Right cardiac atrium (tissue), 5 donors: Measurements from ENCODE around the gene ZNF609. TPM values are rescaled to one million over a fixed set of nuclear protein-coding genes. Genes with fewer than 3 reads are reported as not detected.

ENCODE experiments used
- ATAC-seq, 2 donors: fragments of 200-7000 bp; cut with Tn5 transposase; one replicate each; pipeline versions ENCODE4 v1.8.0 to v1.9.1; 2020; ENCODE audit warnings: moderate library complexity in 2 of 2, mild to moderate bottlenecking in 1 of 2
- DNase-seq, 3 donors: peaks; one replicate each; pipeline ENCODE4 v3.0.0-alpha.2; 2020
- H3K27ac ChIP-seq: one replicate; pipeline ENCODE4 v1.5.1; 2013; ENCODE audit warnings: mild to moderate bottlenecking, low read length, control low read depth, moderate library complexity
- H3K27me3 ChIP-seq: one replicate; pipeline ENCODE4 v1.6.1; 2013; ENCODE audit not compliant: control insufficient read depth, insufficient read depth
- H3K4me1 ChIP-seq: one replicate; pipeline ENCODE4 v1.6.1; 2013; ENCODE audit warnings: low read length; ENCODE audit not compliant: control insufficient read depth, insufficient read depth
- H3K4me3 ChIP-seq: one replicate; pipeline ENCODE4 v1.5.1; 2013; ENCODE audit warnings: low read length, control low read depth
- H3K9me3 ChIP-seq: one replicate; pipeline ENCODE4 v1.6.1; 2013; ENCODE audit warnings: low read length; ENCODE audit not compliant: control insufficient read depth
- WGBS: extraction: QIAGEN DNeasy Blood & Tissue Kit; methylation state at CpG from one replicate; pipeline ENCODE4 v1.1.7; 2013; 5-methylcytosine and 5-hydroxymethylcytosine counted together
- intact Hi-C, 4 donors: fragments of 100-400 bp; cut with DNase I; formaldehyde crosslinking; loops; one replicate each; pipeline versions ENCODE4 v1.11.0 to v1.14.0; 2022 to 2023
- polyA plus RNA-seq: library from polyadenylated mRNA; stranded (reverse); fragments of 200-250 nt; gene quantifications from one replicate; pipeline ENCODE4 v1.2.3, GENCODE V29; 2013
- total RNA-seq, 4 donors: library from RNA; stranded (reverse); fragmentation: NEBNext Ultra II Directional; extraction: Animal tissue kit (Norgen Biotek cat#: 25700); gene quantifications; one replicate each; pipeline ENCODE4 v1.2.1, GENCODE V29; 2021
- donor health status: healthy with polysubstance abuse.
- donor health status: DM: no; HTN: yes; CAD: no.
- donor health status: DM: no; HTN: no; CAD: no.
- donor health status: DM: no; HTN: yes; CAD: no; lungs with severe emphysema.
- donor health status: DM: yes; HTN: yes; CAD: no.

ZNF609 gene
- total and polyA plus RNA-seq, 5 donors: 8.4 to 23.9 (median 22.6) TPM

DNA sequence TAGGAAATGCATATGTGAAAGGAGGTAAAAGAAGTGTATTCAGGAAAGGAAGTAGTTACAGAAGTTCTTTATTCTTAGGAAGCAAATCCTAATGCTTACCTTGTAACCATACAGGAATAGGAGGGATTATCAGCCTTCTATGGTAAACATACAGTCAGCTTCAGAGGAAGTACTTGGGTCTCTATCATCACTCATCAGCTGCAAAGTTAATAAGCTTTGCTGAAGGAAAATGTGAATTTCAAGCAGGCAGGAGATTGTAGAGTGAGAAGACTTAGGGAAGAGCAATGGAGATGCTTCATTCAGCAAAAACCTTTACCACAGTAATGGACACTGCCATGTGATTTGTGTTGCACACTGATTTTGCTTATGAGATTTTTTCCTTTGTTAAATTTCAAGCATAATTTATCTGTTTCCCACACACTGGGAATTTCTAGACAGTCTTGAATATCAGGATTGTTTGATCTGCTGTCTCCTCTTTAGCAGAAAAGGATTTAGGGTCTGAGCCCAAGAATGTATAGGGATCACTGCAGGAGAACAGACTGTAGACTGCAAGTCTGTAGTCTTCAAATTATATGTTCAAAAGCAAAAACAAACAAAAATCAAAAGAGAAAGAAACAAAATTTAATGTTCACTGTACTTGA, 150.8 kb downstream of the ZNF609 start:
- H3K27ac ChIP-seq: no peak overlapping the region
- intact Hi-C loops: no loop called here

DNA sequence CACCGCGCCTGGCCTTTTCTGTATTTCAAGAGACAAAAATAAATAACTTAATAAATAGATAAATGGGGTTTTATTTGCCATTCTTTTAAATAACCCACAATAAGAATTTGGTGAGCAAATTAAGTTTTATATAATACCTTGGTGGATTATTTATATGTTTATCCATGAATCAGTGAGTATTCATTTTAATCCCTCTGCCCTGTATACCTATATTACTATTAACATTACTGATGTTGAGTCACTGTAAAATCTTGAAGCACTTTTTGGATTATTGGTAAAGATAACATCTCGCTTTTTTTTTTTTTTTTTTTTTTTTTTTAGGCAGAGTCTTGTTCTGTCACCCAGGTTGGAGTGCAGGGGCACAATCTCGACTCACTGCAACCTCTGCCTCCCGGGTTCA, 154.1 kb downstream of the ZNF609 start:
- ATAC-seq: no peak
- 96% methylated on average over 5 of the region's 5 CpGs for WGBS
- intact Hi-C loops: no loop called here

More for the DNA sequence above, 150.8 kb downstream of the ZNF609 start:
- Histone ChIP-seq H3K4me1 (peaks cover 2% of the 10 kb centered on the region), H3K4me3 (no peak overlapping the region), H3K9me3 (no peaks in the 10 kb centered on the region), H3K27me3 (no peaks in the 10 kb centered on the region)
- DNase-seq (no peak), ATAC-seq (no peak)

DNA sequence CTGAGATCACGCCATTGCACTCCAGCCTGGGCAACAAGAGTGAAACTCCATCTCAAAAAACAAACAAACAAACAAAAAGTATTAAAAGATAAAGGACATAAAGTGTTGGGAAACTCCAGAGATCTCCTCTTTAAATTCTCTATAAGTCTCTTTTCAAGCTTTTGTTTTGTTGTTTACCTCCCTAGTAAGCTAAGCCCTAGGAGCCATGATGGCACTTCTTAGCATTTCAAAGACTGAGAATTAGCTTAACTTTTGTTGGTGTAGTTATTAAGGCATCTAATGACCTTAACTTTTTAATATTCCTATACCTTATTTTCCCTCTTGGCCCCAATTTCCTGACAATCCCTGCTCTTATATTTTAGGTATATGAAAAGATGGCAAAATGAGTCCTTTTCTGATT, 157.3 kb downstream of the ZNF609 start:
- no peak for ATAC-seq
- H3K27ac ChIP-seq: no peak overlapping the region
- intact Hi-C loops: no loop called here

More for the DNA sequence above, 154.1 kb downstream of the ZNF609 start:
- Histone ChIP-seq H3K27ac (no peak overlapping the region), H3K9me3 (no peaks in the 10 kb centered on the region), H3K27me3 (no peaks in the 10 kb centered on the region), H3K4me1 (peaks cover 4% of the 10 kb centered on the region), H3K4me3 (no peak overlapping the region)
- DNase-seq: no peak

DNA sequence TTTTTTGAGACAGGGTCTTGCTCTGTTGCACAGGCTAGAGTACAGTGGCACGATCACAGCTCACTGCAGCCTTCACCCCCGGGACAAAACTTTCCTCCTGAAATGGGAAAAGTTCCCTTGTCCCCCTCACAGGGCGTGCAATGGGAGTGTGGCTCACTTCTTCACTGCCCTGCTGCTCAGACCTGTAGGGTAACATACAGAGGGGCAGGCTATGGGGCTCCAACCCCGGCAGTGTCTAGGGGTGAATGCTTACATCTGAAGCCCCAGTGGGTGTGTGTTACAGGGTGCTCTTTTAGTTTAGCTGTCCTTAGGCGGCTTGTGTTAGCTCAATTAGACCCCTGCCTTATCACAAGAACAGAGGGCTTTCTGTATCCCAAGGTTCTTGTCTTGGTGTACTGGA, 157.8 kb downstream of the ZNF609 start:
- no peak overlapping the region for H3K4me3 ChIP-seq
- intact Hi-C loops: no loop called here
- no peaks in the 10 kb centered on the region for H3K27me3 ChIP-seq
- no peak for DNase-seq
- H3K27ac ChIP-seq: no peak overlapping the region
- peaks cover 8% of the 10 kb centered on the region for H3K4me1 ChIP-seq
- no peak for ATAC-seq
- 88% methylated on average over 5 of the region's 5 CpGs for WGBS
- no peaks in the 10 kb centered on the region for H3K9me3 ChIP-seq

More for the DNA sequence above, 157.3 kb downstream of the ZNF609 start:
- no peak for DNase-seq
- no peak overlapping the region for H3K4me3 ChIP-seq
- H3K9me3 ChIP-seq: no peaks in the 10 kb centered on the region
- WGBS: 100% methylated on average over 1 of the region's 1 CpG
- H3K4me1 ChIP-seq: peaks cover 8% of the 10 kb centered on the region
- no peaks in the 10 kb centered on the region for H3K27me3 ChIP-seq

DNA sequence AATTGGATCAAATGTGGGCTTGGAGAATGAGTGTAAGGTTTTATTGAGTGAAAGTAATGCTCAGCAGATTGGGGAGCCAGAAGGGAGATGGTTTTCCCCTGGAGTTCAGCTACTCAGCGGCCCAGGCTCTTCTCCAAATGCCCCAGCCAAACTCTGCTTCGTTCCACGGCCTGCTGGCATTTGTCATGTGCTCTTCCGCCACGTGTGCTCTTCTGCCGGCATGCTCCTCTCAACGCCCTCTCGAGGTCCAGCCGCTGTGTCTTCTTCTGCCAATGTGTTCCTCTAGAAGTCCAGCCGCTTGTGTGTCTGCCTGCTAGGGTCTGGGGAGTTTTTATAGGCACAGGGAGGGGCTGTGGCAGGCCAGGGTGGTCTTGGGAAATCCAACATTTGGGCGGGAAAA, 158.2 kb downstream of the ZNF609 start:
- no peak overlapping the region for H3K4me3 ChIP-seq
- H3K27ac ChIP-seq: no peak overlapping the region
- DNase-seq (no peak), ATAC-seq (no peak)
- intact Hi-C loops: no loop called here
- H3K27me3 ChIP-seq: no peaks in the 10 kb centered on the region
- no peaks in the 10 kb centered on the region for H3K9me3 ChIP-seq
- peaks cover 8% of the 10 kb centered on the region for H3K4me1 ChIP-seq
- 73% methylated on average over 11 of the region's 11 CpGs for WGBS

DNA sequence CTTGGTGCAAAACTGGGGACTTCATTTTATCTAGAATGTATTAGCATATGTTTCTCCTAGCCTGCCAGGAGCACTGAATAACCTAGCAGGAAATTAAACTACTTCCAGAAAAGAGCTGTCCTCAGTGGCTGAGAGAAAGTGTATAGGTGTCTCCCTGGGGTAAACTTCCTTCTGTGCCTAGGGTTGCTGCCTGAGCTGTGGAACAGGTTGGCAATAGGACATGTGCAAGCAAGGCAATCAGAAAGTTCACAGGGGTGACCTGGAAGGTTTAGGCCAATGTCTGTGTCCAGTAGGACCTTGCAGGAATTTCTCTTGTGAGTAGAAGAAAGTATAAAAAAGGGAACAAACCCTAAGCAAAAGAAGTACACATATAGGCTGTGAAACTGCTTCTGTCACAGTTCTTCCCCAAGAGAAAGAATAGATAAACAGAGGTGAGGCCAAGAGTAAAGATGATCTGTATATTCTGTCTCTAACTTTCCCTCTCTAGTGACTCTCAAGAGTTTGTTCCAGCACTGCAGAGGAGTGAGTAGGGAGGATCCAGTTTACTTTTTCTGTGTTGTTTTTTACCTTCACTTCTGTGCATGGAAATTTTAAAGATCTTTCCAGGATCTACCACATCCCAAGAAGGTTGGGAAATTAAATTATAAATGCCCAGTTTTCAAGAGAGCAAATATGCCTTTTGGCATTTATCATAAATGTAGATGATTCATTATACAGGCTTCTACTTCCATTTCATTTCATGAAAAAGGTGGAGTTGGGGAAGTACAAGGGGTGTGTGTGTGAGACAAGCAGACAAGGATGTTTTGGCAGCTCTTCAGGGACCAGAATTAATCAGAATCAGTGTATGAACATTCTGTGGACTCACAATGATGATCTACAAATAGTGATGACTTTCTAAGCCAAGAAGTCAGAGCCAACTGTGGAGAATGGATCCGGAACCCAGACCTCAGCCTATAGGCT, 159.8 kb downstream of the ZNF609 start:
- H3K9me3 ChIP-seq: no peaks in the 10 kb centered on the region
- ATAC-seq (peak in 1 of 2 donors; percentile 43), DNase-seq (no peak)
- WGBS: 60% methylated on average over 1 of the region's 1 CpG
- H3K4me3 ChIP-seq: no peak overlapping the region
- H3K27ac ChIP-seq: no peak overlapping the region
- no peaks in the 10 kb centered on the region for H3K27me3 ChIP-seq
- H3K4me1 ChIP-seq: peaks cover 6% of the 10 kb centered on the region
- intact Hi-C loops: no loop called here

DNA sequence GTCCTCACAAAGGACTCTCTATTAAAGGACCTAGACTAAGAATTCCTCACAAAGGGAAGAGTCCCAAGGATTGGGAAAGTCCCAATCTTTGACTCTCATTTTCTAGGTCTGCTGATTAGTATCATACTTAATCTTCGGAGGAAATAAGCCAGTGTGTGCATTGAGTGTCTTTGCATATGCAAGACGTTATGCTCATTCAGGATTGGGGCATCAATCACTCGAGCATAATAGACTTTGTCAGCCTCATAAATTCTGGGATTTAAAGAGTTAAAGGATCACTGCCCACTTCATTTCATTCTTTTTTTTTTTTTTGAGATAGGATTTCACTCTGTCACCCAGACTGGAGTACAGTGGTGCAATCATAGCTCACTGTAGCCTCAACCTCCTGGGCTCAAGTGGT, 160.7 kb downstream of the ZNF609 start:
- 94% methylated on average over 3 of the region's 3 CpGs for WGBS
- peaks cover 6% of the 10 kb centered on the region for H3K4me1 ChIP-seq
- no peak overlapping the region for H3K27ac ChIP-seq
- no peaks in the 10 kb centered on the region for H3K27me3 ChIP-seq
- no peak overlapping the region for H3K4me3 ChIP-seq
- no peaks in the 10 kb centered on the region for H3K9me3 ChIP-seq
- intact Hi-C loops: no loop called here
- no peak for DNase-seq
- no peak for ATAC-seq

DNA sequence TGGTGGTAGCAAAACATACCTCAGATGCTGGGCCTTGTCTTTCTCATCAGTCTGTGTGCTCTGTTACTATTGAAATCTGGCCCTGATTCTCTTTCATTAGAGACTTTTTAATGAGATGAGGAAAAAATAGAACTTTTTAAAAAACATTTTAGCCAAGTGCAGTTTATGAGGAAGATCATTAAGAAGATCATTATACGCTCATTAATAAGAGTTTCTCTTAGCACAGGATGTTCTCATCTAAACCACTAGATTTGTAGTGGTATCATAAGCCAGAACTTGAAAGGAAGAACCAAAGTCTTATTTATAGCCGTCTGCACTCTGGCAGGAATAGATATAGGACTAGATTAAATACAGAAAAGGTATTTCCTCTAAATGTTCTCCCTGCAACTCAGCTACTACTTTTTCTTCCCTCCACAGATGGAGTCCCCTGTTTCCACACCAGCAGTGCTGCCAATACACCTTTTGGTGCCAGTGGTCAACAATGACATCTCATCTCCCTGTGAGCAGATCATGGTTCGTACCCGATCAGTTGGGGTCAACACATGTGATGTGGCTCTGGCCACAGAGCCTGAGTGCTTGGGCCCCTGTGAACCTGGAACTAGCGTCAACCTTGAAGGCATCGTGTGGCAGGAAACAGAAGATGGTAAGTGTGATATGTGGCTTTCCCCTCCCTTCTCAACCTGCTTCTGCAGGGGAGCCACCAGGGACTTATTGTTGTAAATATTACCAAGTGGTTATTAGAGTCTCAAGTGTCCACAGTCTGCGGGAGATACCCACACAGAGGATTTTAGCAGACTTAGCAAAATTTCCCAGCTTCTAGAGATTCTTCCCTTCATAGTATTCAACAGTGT, 162.3 kb downstream of the ZNF609 start:
- no peak overlapping the region for H3K4me3 ChIP-seq
- H3K27me3 ChIP-seq: no peaks in the 10 kb centered on the region
- H3K4me1 ChIP-seq: peaks cover 6% of the 10 kb centered on the region
- H3K27ac ChIP-seq: no peak overlapping the region
- H3K9me3 ChIP-seq: no peaks in the 10 kb centered on the region
- 62% methylated on average over 7 of the region's 7 CpGs for WGBS
- DNase-seq (no peak), ATAC-seq (peak in 1 of 2 donors; percentile 16)
- intact Hi-C loops: no loop called here

DNA sequence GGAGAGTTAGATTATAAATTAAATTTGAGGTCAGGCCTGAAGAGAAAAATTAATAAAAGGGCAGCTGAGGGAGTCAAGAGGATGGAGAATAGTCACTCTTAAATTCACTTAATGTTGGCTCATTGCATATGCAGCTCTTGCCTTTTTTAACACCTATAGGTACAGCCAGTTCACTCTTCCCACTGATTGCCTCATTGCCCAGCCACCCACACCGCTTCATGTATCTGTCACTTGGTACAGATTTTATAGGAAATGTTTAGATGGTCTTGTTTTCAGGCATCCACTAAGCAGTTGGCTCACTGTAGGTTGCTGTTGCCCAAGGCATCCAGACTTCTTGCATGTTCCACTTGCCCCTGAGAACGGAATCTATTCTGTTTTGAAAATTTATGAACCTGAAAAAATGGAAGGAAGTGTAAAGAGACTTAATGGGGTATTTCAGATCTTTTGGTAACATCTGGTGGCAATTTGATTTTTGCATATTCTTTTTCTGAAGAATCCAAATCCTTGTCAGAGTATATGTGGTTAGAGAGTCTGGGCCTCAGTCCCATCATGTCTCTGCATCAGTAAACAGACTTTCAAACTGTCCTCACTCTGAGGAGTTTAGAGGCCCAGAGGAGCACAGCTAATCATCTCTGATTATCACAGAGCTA, 163.1 kb downstream of the ZNF609 start:
- no peak overlapping the region for H3K4me3 ChIP-seq
- no peak for ATAC-seq
- no peaks in the 10 kb centered on the region for H3K27me3 ChIP-seq
- no peak overlapping the region for H3K27ac ChIP-seq
- peaks cover 6% of the 10 kb centered on the region for H3K4me1 ChIP-seq
- no peaks in the 10 kb centered on the region for H3K9me3 ChIP-seq
- no peak for DNase-seq
- 79% methylated on average over 2 of the region's 2 CpGs for WGBS
- intact Hi-C loops: no loop called here

DNA sequence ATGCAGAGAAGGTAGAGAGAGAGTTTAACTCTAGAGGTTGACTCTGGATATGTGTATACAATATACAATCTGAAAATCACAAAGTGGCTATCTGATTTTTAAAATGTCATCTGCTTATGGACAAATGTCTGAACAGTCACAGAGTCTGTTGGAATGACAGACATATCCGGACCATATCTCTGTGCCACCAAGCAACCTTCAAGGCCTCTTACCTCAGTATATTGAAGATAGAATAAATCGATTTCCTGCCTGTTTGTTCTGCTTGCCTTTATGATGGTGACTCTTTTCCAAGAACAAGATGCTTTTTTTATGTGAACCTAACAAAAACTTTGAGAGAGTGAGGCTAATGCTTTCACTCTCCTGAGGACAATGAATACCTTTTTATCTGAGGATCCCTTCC, 163.9 kb downstream of the ZNF609 start:
- Histone ChIP-seq H3K4me1 (peaks cover 4% of the 10 kb centered on the region), H3K27me3 (no peaks in the 10 kb centered on the region), H3K9me3 (no peaks in the 10 kb centered on the region), H3K27ac (no peak overlapping the region), H3K4me3 (no peak overlapping the region)
- 69% methylated on average over 2 of the region's 2 CpGs for WGBS
- intact Hi-C loops: no loop called here
- DNase-seq (no peak), ATAC-seq (no peak)
